Stimulated activated CD8-positive, alpha-beta memory T cell treated with anti-CD3 and anti-CD28 coated beads, Interleukin-4, amount 100 ng/mL, for 1 hour (primary cell): Measurements from ENCODE around the gene RAPGEF1.

Experiments
- DNase-seq, 2 donors: peaks; one replicate each; pipeline ENCODE4 v3.0.0-alpha.2; 2020; ENCODE audit warnings: low read depth in 2 of 2, low spot score in 1 of 2

The RAPGEF1 gene

DNA sequence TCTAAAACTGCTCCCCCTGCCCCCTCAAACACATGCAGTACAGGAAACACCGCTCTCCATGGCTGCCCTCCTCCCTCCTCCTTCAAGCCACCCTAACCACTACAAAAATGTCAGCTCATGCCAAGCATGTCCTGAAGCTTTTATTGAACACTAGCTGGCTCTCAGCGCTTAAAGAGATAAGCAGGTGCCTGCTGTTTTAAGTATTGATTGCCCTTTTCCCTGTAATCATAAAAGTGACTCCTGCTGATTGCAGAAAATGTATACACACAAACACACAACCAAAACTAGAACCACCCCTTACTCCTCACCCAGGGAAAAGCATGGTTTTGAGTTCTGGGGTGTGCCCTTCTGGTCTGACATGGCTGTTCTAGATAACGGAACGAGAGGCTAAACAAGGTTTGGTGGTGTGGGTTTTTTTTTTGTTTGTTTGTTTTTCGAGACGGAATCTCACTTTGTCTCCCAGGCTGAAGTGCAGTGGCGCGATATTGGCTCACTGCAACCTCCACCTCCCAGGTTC is 205.1 kb downstream of the RAPGEF1 start:
- DNase-seq: no peak

DNA sequence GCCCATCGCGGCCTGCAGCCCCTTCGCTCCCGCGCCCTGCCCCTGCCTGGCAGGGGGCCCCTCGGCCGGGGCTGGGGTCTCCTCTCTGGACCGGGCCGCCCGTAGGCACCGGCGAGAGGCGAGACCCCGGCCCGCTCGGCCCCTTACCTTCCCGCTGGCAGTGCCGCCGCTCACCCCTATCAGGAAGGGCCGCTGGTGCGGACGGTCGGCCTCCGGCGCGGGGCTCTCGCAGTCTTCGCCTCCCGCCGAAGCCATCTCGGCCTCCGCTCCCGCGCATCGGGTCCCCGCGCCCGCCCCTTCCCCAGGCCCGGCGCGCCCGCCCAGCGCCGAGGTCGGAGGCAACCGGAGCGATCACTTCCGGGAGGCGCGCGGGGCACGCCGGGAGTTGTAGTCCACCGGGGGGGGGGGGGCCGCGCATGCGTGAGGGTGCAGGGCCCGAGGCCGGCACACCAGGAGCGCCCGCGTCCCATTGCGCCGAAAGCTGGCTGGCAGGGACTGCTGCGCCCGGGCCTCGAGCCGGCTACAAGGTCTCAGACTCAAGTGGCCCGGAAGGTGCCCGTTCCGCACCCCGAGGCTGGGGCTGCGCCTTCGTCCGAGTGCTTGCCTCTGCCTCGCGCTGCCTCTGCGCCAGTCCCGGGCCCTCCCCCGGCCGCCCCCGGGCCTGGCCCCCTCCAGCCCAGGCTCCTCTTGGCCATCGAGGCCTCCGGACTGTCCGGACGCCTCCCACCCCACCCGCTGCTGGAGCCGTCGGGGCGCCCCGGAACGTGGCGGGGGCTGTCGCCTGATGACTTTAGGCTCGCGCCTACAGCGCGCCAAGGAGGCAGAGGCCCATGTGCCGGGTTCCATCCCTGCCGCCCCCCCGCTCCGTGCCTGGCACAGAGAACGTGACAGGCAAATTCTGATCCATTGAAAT is 208.7 kb downstream of the RAPGEF1 start, which contains the start of gene UCK1:
Gene UCK1 (minus strand): TSS at position 344 of the 913 bp plus-strand sequence. CDS start 89 bp downstream, at position 255.
- peak; percentile 40 to 52 for DNase-seq

DNA sequence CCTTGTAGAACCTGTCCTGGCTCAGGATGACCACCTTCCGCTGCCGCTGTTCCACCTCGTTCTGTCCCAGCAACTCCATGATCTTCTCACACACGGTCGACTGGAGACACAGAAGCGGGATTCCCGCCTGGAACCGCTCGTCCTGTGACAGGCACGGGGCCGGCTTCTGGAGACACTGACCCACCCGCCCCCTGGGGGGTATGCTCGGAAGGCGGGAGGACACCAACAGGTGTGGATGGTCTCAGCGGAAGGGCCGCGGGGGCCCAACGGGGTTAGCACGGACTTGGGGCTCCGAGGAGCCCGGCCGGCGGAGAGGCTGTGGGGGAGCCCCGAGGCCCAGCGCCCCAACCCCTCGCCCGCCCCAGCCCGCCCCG is 209.3 kb downstream of the RAPGEF1 start:
- no peak for DNase-seq

DNA sequence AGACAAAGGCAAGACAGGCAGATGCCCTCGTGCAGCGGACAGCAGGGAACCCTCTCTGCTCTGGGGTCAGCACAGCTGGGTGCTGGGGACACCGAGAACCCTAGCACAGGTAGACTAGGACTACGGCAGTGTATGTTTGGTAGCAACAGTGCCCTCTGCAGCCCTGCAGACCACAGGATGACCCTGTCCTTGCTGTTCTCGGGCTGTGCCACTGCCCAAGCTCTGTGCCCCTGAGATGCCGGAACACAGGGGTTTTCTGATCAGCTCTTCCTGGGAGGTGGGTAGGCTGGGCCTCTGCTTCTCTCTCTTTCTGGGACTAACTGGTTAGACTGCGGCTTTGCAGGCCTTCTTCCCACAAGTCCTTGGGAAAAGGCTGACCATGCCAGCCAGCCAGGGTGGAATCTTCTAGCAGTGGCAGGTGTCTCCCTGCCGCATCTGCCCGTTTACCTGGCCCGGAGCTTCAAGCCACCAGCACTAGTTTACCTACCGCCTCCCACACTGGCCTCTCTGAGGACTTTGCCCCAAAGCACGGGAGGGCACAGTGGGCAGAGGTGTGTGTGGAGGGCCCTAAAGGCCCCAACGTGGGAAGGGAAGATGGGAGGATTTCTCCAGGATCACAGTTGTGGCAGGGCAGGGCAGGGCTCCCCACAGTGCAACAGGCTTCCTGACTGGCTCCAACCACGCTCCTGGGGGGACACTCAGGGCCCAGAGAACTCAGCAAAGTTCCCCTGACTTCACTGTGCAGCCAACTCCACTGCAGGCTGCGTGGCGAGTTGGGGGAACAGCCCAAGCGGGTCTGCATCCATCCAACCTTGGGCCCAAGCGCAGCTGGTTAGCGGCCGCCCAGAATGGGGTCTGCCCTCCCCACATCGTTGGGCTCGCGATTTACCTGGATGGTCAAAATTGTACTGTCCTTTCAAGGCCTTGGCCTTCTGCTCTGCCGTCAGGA is 210.0 kb downstream of the RAPGEF1 start:
- DNase-seq: no peak

DNA sequence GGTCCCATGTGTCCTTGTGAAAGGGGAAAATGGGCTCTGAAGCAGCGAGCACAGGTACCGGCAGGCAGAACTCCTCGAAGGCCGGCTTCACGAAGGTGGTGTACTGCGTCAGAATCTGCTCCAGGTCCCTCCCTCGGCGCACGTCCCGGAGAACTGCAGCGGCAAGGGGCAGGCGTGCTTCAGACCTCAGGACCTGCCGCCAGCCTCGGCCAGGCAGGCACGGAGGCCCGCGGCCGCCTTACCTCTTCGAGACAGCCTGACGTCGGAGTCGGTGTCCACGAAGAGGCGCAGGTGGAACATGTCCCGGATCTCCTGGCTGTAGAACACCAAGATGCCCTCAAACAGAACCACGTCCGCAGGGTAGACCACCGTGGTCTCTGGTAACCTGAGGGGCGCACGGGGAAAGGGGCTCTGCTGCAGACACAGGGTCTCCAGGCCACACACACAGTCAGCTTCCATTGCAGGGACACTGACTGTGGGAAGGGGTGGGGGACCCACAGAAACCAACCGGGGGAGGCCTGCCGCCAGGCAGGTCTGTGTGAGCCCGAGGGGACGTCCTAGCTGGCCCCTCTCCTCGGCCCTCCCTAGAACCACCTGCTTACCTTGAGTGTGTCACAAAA is 210.9 kb downstream of the RAPGEF1 start:
- no peak for DNase-seq

DNA sequence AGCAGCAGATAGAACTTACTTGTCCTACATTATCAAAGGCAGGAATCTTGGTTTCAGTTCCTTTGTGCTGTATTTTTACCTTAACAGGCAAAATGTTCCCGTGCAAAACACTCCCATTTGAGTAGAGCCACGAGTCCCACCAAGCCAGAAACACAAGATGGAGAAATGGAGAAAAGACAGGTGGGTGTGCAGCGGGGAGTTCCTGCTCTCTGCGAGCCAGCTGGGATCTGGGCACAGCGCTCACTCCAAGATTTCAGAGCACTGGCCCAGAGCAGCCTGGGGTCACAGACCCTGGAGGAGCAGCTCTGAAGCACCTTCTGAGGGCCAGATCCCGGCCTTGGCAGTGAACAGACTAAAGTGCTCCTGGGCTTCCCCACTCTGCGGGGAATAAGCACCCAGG is 211.7 kb downstream of the RAPGEF1 start:
- no peak for DNase-seq
